IMR-90 (cell line): Measurements from ENCODE around the gene SNX14. TPM values are rescaled to one million over a fixed set of nuclear protein-coding genes. Genes with fewer than 3 reads are reported as not detected.
A peak's percentile ranks its signal among the peaks of the same experiment; 100 is the strongest.

ENCODE experiments used
- ATAC-seq: fragments of 200-7000 bp; cut with Tn5 transposase; 2 replicates; pipeline ENCODE4 v1.9.1; 2020; ENCODE audit warnings: low read depth, mild to moderate bottlenecking, moderate library complexity
- BruUV-seq: library from RNA; stranded (reverse); fragments of 400-500 nt; replicated peaks from 2 replicates; lab custom pipeline; 2021; lab: Mats Ljungman, UMichigan
- CTCF ChIA-PET: fragments of 300-600 bp; formaldehyde crosslinking; extraction: SDS; loops from one replicate; lab custom pipeline; 2021; ENCODE audit warnings: antibody characterized with exemption; lab: Yijun Ruan, JAX
- POLR2A ChIA-PET: fragments of 300-600 bp; sonication (Branson Sonifier 250); formaldehyde crosslinking; loops from one replicate; lab custom pipeline; 2022; ENCODE audit warnings: antibody characterized with exemption; ENCODE audit not compliant: unreplicated experiment; lab: Charles Lee
- DNase-seq: peaks from one replicate; pipeline ENCODE4 v3.0.0; 2013
- H2AFZ ChIP-seq: replicated peaks from 2 replicates; pipeline ENCODE3; 2013; ENCODE audit warnings: low read length, mild to moderate bottlenecking; ENCODE audit not compliant: poor library complexity
- H2AK5ac ChIP-seq: 2 replicates; pipeline ENCODE4 v1.6.1; 2013; ENCODE audit warnings: low read depth, low read length, inconsistent platforms
- H2AK9ac ChIP-seq: replicated peaks from 2 replicates; pipeline ENCODE3; 2013; ENCODE audit warnings: mild to moderate bottlenecking, low read depth, low read length, moderate library complexity; ENCODE audit not compliant: poor library complexity
- H2BK120ac ChIP-seq: 2 replicates; pipeline ENCODE4 v1.6.1; 2013; ENCODE audit warnings: low read depth, low read length, inconsistent platforms
- H2BK15ac ChIP-seq: 3 replicates; pipeline ENCODE4 v1.6.1; 2013; ENCODE audit warnings: low read depth, low read length, inconsistent platforms
- H2BK20ac ChIP-seq: 2 replicates; pipeline ENCODE4 v1.6.1; 2013; ENCODE audit warnings: low read depth, mild to moderate bottlenecking, inconsistent platforms, low read length, moderate library complexity
- H2BK5ac ChIP-seq: 2 replicates; pipeline ENCODE4 v1.6.1; 2013; ENCODE audit warnings: mild to moderate bottlenecking, low read depth, low read length, inconsistent platforms; ENCODE audit not compliant: poor library complexity, severe bottlenecking
- H3K14ac ChIP-seq: replicated peaks from 2 replicates; pipeline ENCODE4 v1.6.1; 2013; ENCODE audit warnings: low read depth, low read length, inconsistent platforms
- H3K18ac ChIP-seq: 2 replicates; pipeline ENCODE4 v1.6.1; 2013; ENCODE audit warnings: low read depth, low read length, control low read depth
- H3K23ac ChIP-seq: 2 replicates; pipeline ENCODE4 v1.6.1; 2013; ENCODE audit warnings: low read depth, low read length, inconsistent platforms
- H3K27ac ChIP-seq: 2 replicates; pipeline ENCODE4 v1.5.1; 2013; ENCODE audit warnings: mild to moderate bottlenecking, control low read depth, low read length; ENCODE audit not compliant: insufficient read depth
- H3K27me3 ChIP-seq: 2 replicates; pipeline ENCODE4 v1.6.1; 2013; ENCODE audit warnings: low read length; ENCODE audit not compliant: control insufficient read depth, insufficient read depth
- H3K36me3 ChIP-seq: 2 replicates; pipeline ENCODE4 v1.6.1; 2013; ENCODE audit warnings: low read length, mixed read lengths; ENCODE audit not compliant: control insufficient read depth, insufficient read depth
- H3K4ac ChIP-seq: 2 replicates; pipeline ENCODE4 v1.6.1; 2013; ENCODE audit warnings: low read depth, low read length, inconsistent platforms
- H3K4me1 ChIP-seq: 2 replicates; pipeline ENCODE4 v1.6.1; 2013; ENCODE audit warnings: low read length, mixed read lengths; ENCODE audit not compliant: control insufficient read depth, insufficient read depth
- H3K4me2 ChIP-seq: 2 replicates; pipeline ENCODE4 v1.6.1; 2013; ENCODE audit warnings: low read depth, mild to moderate bottlenecking, control low read depth, low read length, moderate library complexity
- H3K4me3 ChIP-seq: 2 replicates; pipeline ENCODE4 v1.5.1; 2013; ENCODE audit warnings: low read depth, mild to moderate bottlenecking, control low read depth, low read length, moderate library complexity; ENCODE audit not compliant: insufficient read depth
- H3K56ac ChIP-seq: 2 replicates; pipeline ENCODE4 v1.6.1; 2013; ENCODE audit warnings: low read length, inconsistent platforms; ENCODE audit not compliant: insufficient read depth; ENCODE audit errors: extremely low read depth
- H3K79me1 ChIP-seq, 2 experiments: 2 replicates each; pipeline ENCODE4 v1.6.1; 2013; ENCODE audit warnings: low read length in 2 of 2, inconsistent platforms in 1 of 2, low read depth in 1 of 2
- H3K9ac ChIP-seq: 2 replicates; pipeline ENCODE4 v1.6.1; 2013; ENCODE audit warnings: low read depth, low read length, control low read depth
- H3K9me1 ChIP-seq: 2 replicates; pipeline ENCODE4 v1.6.1; 2013; ENCODE audit warnings: low read length, inconsistent platforms; ENCODE audit not compliant: insufficient read depth
- H3K9me3 ChIP-seq: 2 replicates; pipeline ENCODE4 v1.6.1; 2013; ENCODE audit warnings: low read length; ENCODE audit not compliant: control insufficient read depth, insufficient read depth
- H4K20me1 ChIP-seq: 2 replicates; pipeline ENCODE4 v1.6.1; 2013; ENCODE audit warnings: low read length, inconsistent platforms; ENCODE audit not compliant: insufficient read depth
- H4K5ac ChIP-seq: 2 replicates; pipeline ENCODE4 v1.6.1; 2013; ENCODE audit warnings: mild to moderate bottlenecking, low read depth, low read length, control low read depth
- H4K8ac ChIP-seq, 2 experiments: 2 replicates each; pipeline ENCODE4 v1.6.1; 2013; ENCODE audit warnings: low read depth in 2 of 2, low read length in 2 of 2, control low read depth in 1 of 2, inconsistent platforms in 1 of 2
- H4K91ac ChIP-seq: 2 replicates; pipeline ENCODE4 v1.6.1; 2013; ENCODE audit warnings: low read depth, low read length, inconsistent platforms; ENCODE audit not compliant: insufficient read depth
- CEBPB ChIP-seq: IDR thresholded peaks from 2 replicates; pipeline ENCODE4 v1.6.1; 2012; ENCODE audit warnings: low read depth, low read length, improper control_type of control experiment
- CHD1 ChIP-seq: IDR thresholded peaks from 2 replicates; pipeline ENCODE4 v1.6.1; 2012; ENCODE audit warnings: low read depth, low read length, improper control_type of control experiment
- CTCF ChIP-seq: conservative IDR thresholded peaks from 2 replicates; pipeline ENCODE4 v1.5.1; 2012; ENCODE audit warnings: mild to moderate bottlenecking, low read depth, low read length, improper control_type of control experiment
- FOS ChIP-seq: fragments of 150-350 bp; IDR thresholded peaks from 2 replicates; pipeline ENCODE4 v1.6.1; 2016; ENCODE audit warnings: low read depth, low read length
- MAFK ChIP-seq: IDR thresholded peaks from 2 replicates; pipeline ENCODE4 v1.6.1; 2012; ENCODE audit warnings: low read depth, low read length, improper control_type of control experiment
- MAZ ChIP-seq: IDR thresholded peaks from 2 replicates; pipeline ENCODE4 v1.6.1; 2012; ENCODE audit warnings: low read depth, mild to moderate bottlenecking, low read length, improper control_type of control experiment, moderate library complexity, borderline replicate concordance
- MXI1 ChIP-seq: IDR thresholded peaks from 2 replicates; pipeline ENCODE4 v1.6.1; 2012; ENCODE audit warnings: low read depth, mild to moderate bottlenecking, low read length, moderate library complexity, borderline replicate concordance
- NFE2L2 ChIP-seq: fragments of 150-350 bp; IDR thresholded peaks from 2 replicates; pipeline ENCODE4 v1.6.1; 2016; ENCODE audit warnings: low read depth, mild to moderate bottlenecking, low read length
- SMC3 ChIP-seq: fragments of 150-350 bp; IDR thresholded peaks from 2 replicates; pipeline ENCODE4 v1.6.1; 2016; ENCODE audit warnings: low read depth, mild to moderate bottlenecking, antibody characterized with exemption, low read length, moderate library complexity
- USF2 ChIP-seq: fragments of 150-350 bp; IDR thresholded peaks from 2 replicates; pipeline ENCODE4 v1.6.1; 2017; ENCODE audit warnings: mild to moderate bottlenecking, antibody characterized with exemption, low read length, low read depth
- WGBS, 2 experiments: methylation state at CpG; one replicate each; pipeline versions ENCODE4 v1.1.5 to v1.1.7; 2013; ENCODE audit warnings: missing lambda C conversion rate in 2 of 2; ENCODE audit not compliant: insufficient read length in 1 of 2; ENCODE audit errors: extremely low coverage in 2 of 2; 5-methylcytosine and 5-hydroxymethylcytosine counted together
- dilution Hi-C: fragments of 300-500 bp; cut with HindIII; formaldehyde crosslinking; loops from one replicate; pipeline ENCODE4 v1.14.3; 2018; ENCODE audit warnings: low sequenced_read_pairs; ENCODE audit not compliant: unreplicated experiment
- in situ Hi-C: fragments of 300-500 bp; cut with MboI; formaldehyde crosslinking; loops from 3 replicates; pipeline ENCODE4 v1.14.3; 2019; ENCODE audit warnings: low sequenced_read_pairs, inconsistent platforms, mixed read lengths
- intact Hi-C: fragments of 100-400 bp; cut with micrococcal nuclease; formaldehyde crosslinking; loops from 2 replicates; pipeline ENCODE4 v1.10.0; 2022
- polyA plus RNA-seq, 3 experiments: library from polyadenylated mRNA; depleted of rRNA; stranded (reverse); fragments of >200 nt; gene quantifications; 2 replicates each; pipeline ENCODE4 v1.2.3, GENCODE V29; 2012; ENCODE audit warnings: low replicate concordance in 1 of 3
- total RNA-seq: library from RNA; depleted of rRNA; stranded (reverse); fragments of >200 nt; gene quantifications from 2 replicates; pipeline ENCODE4 v1.2.3, GENCODE V29; 2012

SNX14 gene
- total and polyA plus RNA-seq, 2 of the 4 experiments (the other 2 are of a cell fraction): 39.9 to 61.8 TPM

GRCh38 chr6:85464260-85464644, 129.4 kb downstream of the SNX14 start (continued):
- TF ChIP-seq FOS: peak; percentile 96

DNA sequence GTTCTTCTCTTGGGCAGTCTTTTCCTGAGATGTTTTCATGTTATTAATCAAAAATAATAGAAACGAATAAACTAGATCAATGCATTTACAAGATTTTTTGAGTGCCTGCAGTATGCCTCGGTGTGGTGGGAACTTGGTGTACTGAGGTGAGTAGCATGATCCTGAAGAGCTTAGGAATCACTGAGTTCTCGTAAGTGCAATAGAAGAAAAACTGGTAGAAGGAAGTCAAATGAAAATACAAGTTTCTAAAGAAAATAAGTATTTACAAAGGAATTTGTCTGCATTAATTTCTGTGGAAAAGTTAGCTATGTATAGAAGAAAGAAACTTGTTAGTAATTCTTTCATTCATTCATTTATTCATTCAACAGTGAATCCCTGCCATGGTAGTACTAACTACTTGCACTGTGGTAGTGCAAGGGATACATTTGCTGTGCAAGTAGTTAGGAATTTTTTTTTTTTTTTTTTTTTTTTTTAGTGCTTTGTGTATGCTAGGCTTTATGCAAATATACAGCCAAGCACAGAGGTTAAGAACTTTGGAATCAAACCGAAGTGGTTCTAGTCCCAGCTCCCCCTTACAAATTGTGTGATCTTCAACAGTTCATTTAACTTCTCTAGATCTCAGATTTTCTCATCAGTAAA, 129.9 kb downstream of the SNX14 start:
- ChIA-PET POLR2A (interaction anchor here (0.6 kb wide), 1 partner anchor 50 kb away, joined by 3 read pairs; no protein-coding TSS in a partner anchor), CTCF (interaction anchor here (1.1 to 1.8 kb wide), 2 partner anchors 19 to 59 kb away, joined by 4 to 6 read pairs; no protein-coding TSS in a partner anchor)
- H3K9me1 ChIP-seq: peaks cover 50% of the 10 kb centered on the region
- TF ChIP-seq MAFK (no peak), CTCF (no peak), MAZ (no peak), CHD1 (no peak), FOS (no peak), NFE2L2 (no peak), MXI1 (no peak), CEBPB (no peak), SMC3 (no peak), USF2 (no peak)
- H3K4me1 ChIP-seq: peaks cover 41% of the 10 kb centered on the region
- 0% methylated on average over 1 of the region's 4 CpGs; no CpG with 5 or more reads in 1 of the 2 experiments for WGBS, 2 experiments
- H2BK5ac ChIP-seq: peak overlapping the region; percentile 90
- no TSS peak for BruUV-seq
- H3K9ac ChIP-seq: peak overlapping the region; percentile 52; the same call in 1 of the 2 replicates
- H4K91ac ChIP-seq: peak overlapping the region; percentile 73
- H2BK120ac ChIP-seq: peak overlapping the region; percentile 97
- H3K27me3 ChIP-seq: no peaks in the 10 kb centered on the region
- H2AK9ac ChIP-seq: no peak overlapping the region
- H3K14ac ChIP-seq: peak overlapping the region; percentile 94
- peak overlapping the region; percentile 97 for H2BK20ac ChIP-seq
- peak overlapping the region; percentile 93 for H3K56ac ChIP-seq
- peaks cover 4% of the 10 kb centered on the region; the same call in 1 of the 2 replicates for H3K36me3 ChIP-seq
- H3K9me3 ChIP-seq: no peaks in the 10 kb centered on the region
- H3K4me3 ChIP-seq: no peak overlapping the region
- H3K4ac ChIP-seq: peak overlapping the region; percentile 95
- H3K79me1 ChIP-seq: peaks cover 40 to 65% of the 10 kb centered on the region in 2 experiments
- DNase-seq: no peak
- H4K8ac ChIP-seq: peak overlapping the region; percentile 59 to 80
- peak overlapping the region; percentile 32; the same call in 1 of the 2 replicates for H3K27ac ChIP-seq
- dilution Hi-C loops: no loop called here
- ATAC-seq: no peak
- H4K20me1 ChIP-seq: peaks cover 18% of the 10 kb centered on the region
- intact Hi-C loops: no loop called here
- H3K4me2 ChIP-seq: peak overlapping the region; percentile 39; the same call in 1 of the 2 replicates
- H4K5ac ChIP-seq: no peak overlapping the region; the same call in 1 of the 2 replicates
- H3K23ac ChIP-seq: peak overlapping the region; percentile 71; the same call in 1 of the 2 replicates
- peak overlapping the region; percentile 94 for H2AK5ac ChIP-seq
- no peak overlapping the region for H2AFZ ChIP-seq
- H2BK15ac ChIP-seq: peak overlapping the region; percentile 92; the same call in 1 of the 3 replicates
- H3K18ac ChIP-seq: peak overlapping the region; percentile 90; the same call in 1 of the 2 replicates
- in situ Hi-C loops: no loop called here
